Measurements from ENCODE around the gene FAM181A. TPM values are rescaled to one million over a fixed set of nuclear protein-coding genes. Genes with fewer than 3 reads are reported as not detected.

FAM181A gene
- polyA plus RNA-seq, 1 donor from 2014 or later: 0.43 TPM

- TF ChIP-seq CTCF (IDR thresholded peaks at IDR 0.05; ENCODE audit: poor library complexity, severe bottlenecking) (no peak), EP300 (conservative IDR thresholded peaks at IDR 0.05; ENCODE audit: poor library complexity, severe bottlenecking) (no peak)
- TF ChIP-seq, protein P1, sequence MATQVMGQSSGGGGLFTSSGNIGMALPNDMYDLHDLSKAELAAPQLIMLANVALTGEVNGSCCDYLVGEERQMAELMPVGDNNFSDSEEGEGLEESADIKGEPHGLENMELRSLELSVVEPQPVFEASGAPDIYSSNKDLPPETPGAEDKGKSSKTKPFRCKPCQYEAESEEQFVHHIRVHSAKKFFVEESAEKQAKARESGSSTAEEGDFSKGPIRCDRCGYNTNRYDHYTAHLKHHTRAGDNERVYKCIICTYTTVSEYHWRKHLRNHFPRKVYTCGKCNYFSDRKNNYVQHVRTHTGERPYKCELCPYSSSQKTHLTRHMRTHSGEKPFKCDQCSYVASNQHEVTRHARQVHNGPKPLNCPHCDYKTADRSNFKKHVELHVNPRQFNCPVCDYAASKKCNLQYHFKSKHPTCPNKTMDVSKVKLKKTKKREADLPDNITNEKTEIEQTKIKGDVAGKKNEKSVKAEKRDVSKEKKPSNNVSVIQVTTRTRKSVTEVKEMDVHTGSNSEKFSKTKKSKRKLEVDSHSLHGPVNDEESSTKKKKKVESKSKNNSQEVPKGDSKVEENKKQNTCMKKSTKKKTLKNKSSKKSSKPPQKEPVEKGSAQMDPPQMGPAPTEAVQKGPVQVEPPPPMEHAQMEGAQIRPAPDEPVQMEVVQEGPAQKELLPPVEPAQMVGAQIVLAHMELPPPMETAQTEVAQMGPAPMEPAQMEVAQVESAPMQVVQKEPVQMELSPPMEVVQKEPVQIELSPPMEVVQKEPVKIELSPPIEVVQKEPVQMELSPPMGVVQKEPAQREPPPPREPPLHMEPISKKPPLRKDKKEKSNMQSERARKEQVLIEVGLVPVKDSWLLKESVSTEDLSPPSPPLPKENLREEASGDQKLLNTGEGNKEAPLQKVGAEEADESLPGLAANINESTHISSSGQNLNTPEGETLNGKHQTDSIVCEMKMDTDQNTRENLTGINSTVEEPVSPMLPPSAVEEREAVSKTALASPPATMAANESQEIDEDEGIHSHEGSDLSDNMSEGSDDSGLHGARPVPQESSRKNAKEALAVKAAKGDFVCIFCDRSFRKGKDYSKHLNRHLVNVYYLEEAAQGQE (IDR thresholded peaks at IDR 0.05; ENCODE audit: borderline replicate concordance): no peak
- H3K27me3 ChIP-seq (ENCODE audit: insufficient read depth, low read depth, low read length): no peaks in the 10 kb centered on the region
- no peak overlapping the region for H3K4me3 ChIP-seq (ENCODE audit: low read length)
- H3K9me2 ChIP-seq (ENCODE audit: insufficient read depth, low read length): no peaks in the 10 kb centered on the region
- no peak overlapping the region for H3K4me2 ChIP-seq (ENCODE audit: low read length)
- no peaks in the 10 kb centered on the region for H3K9me3 ChIP-seq (ENCODE audit: low read length)
- no peaks in the 10 kb centered on the region for H3K79me2 ChIP-seq (replicated peaks; ENCODE audit: insufficient read depth, low read length)
- H3K27ac ChIP-seq (ENCODE audit: low read length): no peak overlapping the region
- no peaks in the 10 kb centered on the region for H3F3A ChIP-seq (ENCODE audit: insufficient read depth, low read length, poor library complexity, severe bottlenecking)
- no peak overlapping the region for H2AFZ ChIP-seq (ENCODE audit: low read depth, low read length)
- H3K36me3 ChIP-seq (ENCODE audit: insufficient read depth, low read length): no peaks in the 10 kb centered on the region
- no peak overlapping the region for H3K9ac ChIP-seq (ENCODE audit: low read length)
- no peaks in the 10 kb centered on the region for H4K20me1 ChIP-seq (ENCODE audit: insufficient read depth)
Measured at GRCh38 chr14:93909429-93910128, 17.6 kb upstream of the FAM181A start.

- Histone ChIP-seq H3K36me3 (ENCODE audit: insufficient read depth, low read length) (no peaks in the 10 kb centered on the region), H3K9me2 (ENCODE audit: insufficient read depth, low read length) (no peaks in the 10 kb centered on the region), H2AFZ (ENCODE audit: low read depth, low read length) (no peak overlapping the region), H3K79me2 (replicated peaks; ENCODE audit: insufficient read depth, low read length) (no peaks in the 10 kb centered on the region), H3K9ac (ENCODE audit: low read length) (no peak overlapping the region), H3K9me3 (ENCODE audit: low read length) (no peaks in the 10 kb centered on the region), H3K4me2 (ENCODE audit: low read length) (no peak overlapping the region), H3F3A (ENCODE audit: insufficient read depth, low read length, poor library complexity, severe bottlenecking) (no peaks in the 10 kb centered on the region), H3K27me3 (ENCODE audit: insufficient read depth, low read depth, low read length) (no peaks in the 10 kb centered on the region), H3K4me3 (ENCODE audit: low read length) (no peak overlapping the region), H3K27ac (ENCODE audit: low read length) (no peak overlapping the region), H4K20me1 (ENCODE audit: insufficient read depth) (no peaks in the 10 kb centered on the region)
- TF ChIP-seq MXI1 (conservative IDR thresholded peaks at IDR 0.05; ENCODE audit: poor library complexity, severe bottlenecking) (no peak), CTCF (IDR thresholded peaks at IDR 0.05; ENCODE audit: poor library complexity, severe bottlenecking) (no peak), EP300 (conservative IDR thresholded peaks at IDR 0.05; ENCODE audit: poor library complexity, severe bottlenecking) (no peak), SMC3 (conservative IDR thresholded peaks at IDR 0.05; ENCODE audit: poor library complexity) (no peak), EZH2 (IDR thresholded peaks at IDR 0.05; ENCODE audit: borderline replicate concordance, insufficient read depth, low read length, poor library complexity, severe bottlenecking) (no peak), RAD21 (conservative IDR thresholded peaks at IDR 0.05) (no peak), POLR2AphosphoS5 (IDR thresholded peaks at IDR 0.05) (no peak), TAF1 (IDR thresholded peaks at IDR 0.05; ENCODE audit: low read depth) (no peak)
- TF ChIP-seq, protein P1 (IDR thresholded peaks at IDR 0.05; ENCODE audit: borderline replicate concordance): no peak
Measured at GRCh38 chr14:93911975-93912615, 15.0 kb upstream of the FAM181A start.
